ENCODE data around the gene PDE4D. TPM values are rescaled to one million over a fixed set of nuclear protein-coding genes. Genes with fewer than 3 reads are reported as not detected.

The PDE4D gene
- total RNA-seq, 1 experiment from 2014 or later, result 1.0 TPM

- peak; percentile 56 for DNase-seq (ENCODE audit: low read depth)
Observed at GRCh38 chr5:59661954-59662615, 231.4 kb downstream of the PDE4D start.

GRCh38 chr5:59661311-59661710 lies 232.2 kb downstream of the PDE4D start:
- DNase-seq (ENCODE audit: low read depth), result no peak

DNA sequence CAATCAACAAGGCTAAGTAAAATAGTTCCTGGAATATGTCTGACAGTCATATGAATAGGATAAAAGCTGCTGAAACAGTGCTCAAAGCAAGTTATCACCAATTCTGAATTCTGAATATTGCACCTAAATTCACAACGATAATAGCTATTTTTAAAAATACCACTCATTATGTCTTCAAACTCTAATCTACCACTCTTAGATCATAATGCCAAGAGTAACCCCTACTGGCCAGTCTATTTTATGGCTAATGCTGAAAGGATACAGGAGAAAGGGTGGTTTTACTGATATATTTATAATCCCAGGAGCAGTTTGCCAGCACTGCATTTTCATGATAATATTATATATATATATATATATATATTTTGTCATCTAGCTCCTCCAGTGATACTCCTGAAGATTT lies 232.8 kb downstream of the PDE4D start:
- DNase-seq (ENCODE audit: low read depth), result peak; percentile 36

DNA sequence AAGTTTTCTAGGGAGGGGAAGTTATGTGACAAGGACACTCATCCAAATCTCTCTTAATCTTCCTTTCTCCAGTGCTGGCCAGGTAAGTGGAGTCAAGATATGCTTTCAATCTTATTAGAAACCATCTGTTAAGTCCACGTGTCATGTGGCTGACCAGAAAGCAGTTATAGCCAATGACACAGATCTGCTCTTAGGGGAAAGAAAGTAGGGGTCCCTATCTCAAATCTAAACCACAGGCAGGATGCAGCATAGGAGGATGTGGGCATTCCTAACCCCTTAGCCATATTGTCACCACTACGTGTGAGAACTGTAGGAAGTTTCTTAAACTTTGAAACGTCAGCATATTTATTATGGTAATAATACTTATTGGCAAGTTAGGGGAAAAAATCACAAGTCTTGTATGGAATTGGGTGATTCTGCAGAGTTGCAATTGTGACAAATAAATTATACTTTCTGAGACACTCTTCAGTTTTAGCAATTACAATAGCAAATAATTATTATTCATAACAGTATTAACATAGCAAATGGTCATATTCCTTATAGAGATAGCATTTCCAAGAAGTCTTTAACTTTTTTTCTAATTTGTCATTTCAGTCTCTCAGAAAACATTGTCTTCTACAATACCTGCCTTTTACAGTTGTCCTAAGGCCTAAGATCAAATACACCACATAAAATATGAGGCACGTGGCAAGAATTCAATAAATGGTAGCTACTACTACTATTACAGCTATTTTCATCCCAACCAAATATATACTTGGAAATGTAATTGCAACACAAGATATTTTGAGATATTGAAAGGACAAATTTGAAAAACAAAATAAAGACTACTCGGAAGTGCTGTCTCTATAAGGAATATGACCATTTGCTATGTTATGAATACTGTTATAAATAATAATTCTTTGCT lies 236.9 kb downstream of the PDE4D start:
- DNase-seq (ENCODE audit: low read depth), result peak; percentile 76

DNA sequence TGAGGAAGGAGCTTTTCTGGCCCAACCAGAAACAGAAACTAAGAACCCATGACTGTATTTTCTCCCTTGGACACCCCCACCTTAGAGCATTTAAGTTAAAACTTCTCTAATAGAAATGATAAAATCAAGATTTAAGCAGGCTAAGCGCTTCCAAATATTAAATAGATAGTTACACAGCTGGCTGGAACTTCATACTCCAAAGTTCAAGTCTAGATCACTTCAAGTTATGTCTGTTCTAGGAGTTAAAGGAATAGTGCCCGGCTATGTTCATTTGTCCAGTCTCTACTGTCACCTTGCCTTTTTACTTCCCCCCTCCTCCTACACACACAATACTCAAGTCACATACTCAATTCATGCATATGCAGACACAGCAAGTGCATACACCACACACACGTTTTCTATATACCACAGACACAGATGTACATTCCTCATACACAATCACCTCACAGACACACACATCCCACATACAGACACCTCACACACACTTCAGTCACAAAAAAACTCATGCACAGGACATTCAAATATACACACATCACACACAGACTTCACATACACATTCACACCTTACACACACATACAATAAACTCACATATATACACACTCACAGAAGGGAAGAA lies 237.7 kb downstream of the PDE4D start:
- DNase-seq (ENCODE audit: low read depth), result no peak

- DNase-seq (ENCODE audit: low read depth), result no peak
Observed at GRCh38 chr5:59654691-59655090, 238.8 kb downstream of the PDE4D start.

- DNase-seq (ENCODE audit: low read depth), result no peak
Observed at GRCh38 chr5:59652449-59652848, 241.1 kb downstream of the PDE4D start.

DNA sequence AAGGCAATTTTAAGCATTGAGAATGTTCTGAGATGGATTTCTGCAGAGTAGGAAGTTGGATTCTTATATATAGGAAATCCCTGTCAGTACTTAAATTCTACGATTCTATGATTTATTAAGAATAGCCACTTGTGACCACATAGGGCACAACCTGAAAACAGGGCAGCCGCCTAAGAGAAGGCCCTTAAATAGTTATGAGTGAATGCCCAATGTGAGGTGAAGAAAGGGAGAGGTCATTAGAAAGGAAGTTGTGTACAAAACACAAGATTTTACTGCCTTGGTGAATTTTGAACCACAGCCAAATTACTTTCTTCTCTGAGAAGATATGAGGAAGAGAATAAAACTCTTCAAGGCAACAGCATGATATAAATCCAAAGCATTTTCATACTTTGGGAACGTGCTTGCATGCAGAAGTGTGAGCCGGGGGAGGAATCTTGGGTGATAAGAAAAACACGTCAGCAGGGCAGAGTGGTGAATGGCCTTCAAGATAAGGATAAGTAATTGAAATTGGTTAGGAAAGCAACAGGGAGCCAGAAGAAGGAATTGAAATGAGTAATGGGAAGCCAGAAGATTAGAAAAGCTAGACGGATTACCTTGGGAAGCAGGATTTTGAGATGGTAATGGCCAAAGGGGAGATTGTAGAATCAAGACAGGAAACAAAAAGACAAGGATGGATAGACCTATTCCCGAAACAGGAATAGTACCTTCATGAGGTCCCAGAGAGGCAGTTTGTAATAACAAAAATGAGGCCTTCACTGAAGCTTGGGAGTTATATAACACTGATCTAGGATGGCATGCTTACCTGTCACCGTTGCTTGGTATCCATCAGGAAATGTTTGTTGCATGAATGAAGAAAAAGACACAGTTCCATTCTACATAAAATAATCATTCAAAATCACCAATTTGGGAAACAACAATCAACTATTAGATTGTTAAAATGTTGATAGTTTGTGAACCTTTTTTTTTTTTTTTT lies 244.3 kb downstream of the PDE4D start:
- no peak for DNase-seq (ENCODE audit: low read depth)

GRCh38 chr5:59648038-59648831 lies 245.3 kb downstream of the PDE4D start:
- no peak for DNase-seq (ENCODE audit: low read depth)

DNA sequence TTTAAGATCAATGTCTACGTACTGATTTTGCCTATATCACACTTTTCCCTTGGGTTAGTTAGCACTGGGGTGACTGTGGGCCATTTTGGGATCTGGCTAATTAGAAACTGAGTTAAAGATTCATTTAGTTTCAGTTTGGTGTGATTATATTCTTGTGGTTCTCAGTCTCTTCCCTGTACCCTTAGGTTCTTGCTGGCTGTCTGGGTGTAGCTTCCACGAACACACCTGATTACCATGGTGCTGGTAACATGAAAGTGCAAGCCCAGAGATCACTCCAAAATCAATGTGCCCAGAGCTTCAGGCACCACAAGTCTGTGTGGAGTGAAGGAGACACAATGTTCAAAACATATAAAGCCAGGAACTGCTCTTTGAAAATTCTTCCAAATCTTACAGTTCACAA lies 248.1 kb downstream of the PDE4D start:
- DNase-seq (ENCODE audit: low read depth), result no peak

GRCh38 chr5:59640411-59640810 lies 253.1 kb downstream of the PDE4D start:
- DNase-seq (ENCODE audit: low read depth), result peak; percentile 22

- DNase-seq (ENCODE audit: low read depth), result peak; percentile 37
Observed at GRCh38 chr5:59637884-59638580, 255.5 kb downstream of the PDE4D start.

GRCh38 chr5:59629561-59629960 lies 264.0 kb downstream of the PDE4D start:
- no peak for DNase-seq (ENCODE audit: low read depth)

GRCh38 chr5:59628062-59628828 lies 265.3 kb downstream of the PDE4D start:
- DNase-seq (ENCODE audit: low read depth), result no peak

GRCh38 chr5:59624898-59625297 lies 268.6 kb downstream of the PDE4D start:
- DNase-seq (ENCODE audit: low read depth), result no peak

DNA sequence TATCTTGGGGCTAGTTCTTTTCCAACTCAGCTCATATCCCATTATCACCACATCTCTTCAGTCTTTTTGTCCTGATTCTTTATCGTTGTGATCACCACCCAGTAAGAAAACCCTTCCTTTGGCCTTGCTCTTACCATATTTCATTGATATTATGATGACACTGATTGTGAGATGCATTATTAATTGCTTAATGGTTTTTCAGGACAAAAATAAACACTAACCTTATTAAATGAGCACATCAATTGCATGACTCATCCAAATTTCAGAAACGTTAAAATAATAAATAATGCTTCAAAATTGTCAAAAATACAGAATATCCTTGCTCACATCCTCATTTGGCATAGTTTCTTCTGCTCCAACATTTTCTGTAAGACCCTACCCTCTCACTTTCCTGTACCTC lies 270.7 kb downstream of the PDE4D start:
- no peak for DNase-seq (ENCODE audit: low read depth)

- DNase-seq (ENCODE audit: low read depth), result no peak
Observed at GRCh38 chr5:59621477-59621876, 272.0 kb downstream of the PDE4D start.

DNA sequence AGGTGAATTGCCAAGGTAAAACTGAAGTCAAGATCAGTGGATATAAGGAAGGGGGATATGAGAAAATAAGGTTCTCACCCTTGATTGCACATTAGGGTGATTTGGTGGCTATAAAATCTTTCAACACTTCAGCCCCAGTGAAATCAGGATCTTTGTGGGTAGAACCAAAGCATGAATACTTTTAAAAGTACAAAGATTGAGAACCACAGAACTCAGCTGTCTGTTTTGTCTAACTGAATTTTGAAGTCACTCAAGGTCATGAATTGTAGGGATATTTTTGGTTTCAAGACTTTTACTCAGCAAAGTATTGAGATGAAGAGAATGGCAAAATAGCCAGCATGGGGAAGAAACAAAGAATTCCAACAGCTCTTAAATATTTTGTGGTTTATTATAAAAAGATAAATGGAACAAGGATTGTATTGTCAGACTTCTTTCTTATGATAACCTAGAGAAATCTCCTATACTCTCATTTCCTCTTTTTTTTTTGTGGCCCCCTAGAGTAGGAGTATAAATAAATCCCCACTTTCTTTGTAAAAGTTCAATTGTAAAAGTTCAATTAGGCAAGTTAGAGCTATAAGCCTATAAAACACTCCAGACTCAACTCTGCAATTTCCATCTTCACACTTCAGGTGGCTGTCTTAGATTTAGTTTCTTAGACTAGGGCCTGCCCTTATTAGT lies 272.9 kb downstream of the PDE4D start:
- no peak for DNase-seq (ENCODE audit: low read depth)

Data from HT1080 (cell line).